GM19043 (cell line): ENCODE measurements around the gene TBC1D23.
A peak's percentile ranks its signal among the peaks of the same experiment; 100 is the strongest.
"Not testable (repeated sequence)": the region's sequence is repeated elsewhere in the genome, so short reads cannot be mapped to it uniquely, and the experiment has no call there.

Experiments
- ATAC-seq: cut with Tn5 transposase; IDR thresholded peaks from one replicate; pipeline ENCODE4 v1.9.1; 2021; ENCODE audit warnings: low read depth; ENCODE audit not compliant: unreplicated experiment

Gene TBC1D23

DNA sequence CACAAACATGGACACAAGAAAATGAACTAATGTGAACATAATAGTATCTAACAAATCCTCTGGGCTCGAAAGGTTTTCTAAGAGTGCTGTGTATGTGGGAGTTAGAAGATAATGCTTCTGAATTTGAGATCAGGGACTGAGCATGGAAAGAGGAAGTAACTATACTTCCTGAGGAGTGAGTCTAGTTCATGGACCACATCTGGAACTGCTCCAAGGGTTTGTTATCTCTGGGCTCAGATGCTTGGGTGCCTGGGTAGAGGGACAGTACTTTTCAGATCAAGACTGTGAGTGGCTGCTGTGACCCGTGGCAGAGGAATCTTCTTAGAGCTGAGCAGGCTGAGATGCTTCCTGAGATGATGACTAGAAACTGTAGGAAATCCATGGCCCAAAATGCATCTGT, 28.5 kb downstream of the TBC1D23 start:
- ATAC-seq, result no peak

DNA sequence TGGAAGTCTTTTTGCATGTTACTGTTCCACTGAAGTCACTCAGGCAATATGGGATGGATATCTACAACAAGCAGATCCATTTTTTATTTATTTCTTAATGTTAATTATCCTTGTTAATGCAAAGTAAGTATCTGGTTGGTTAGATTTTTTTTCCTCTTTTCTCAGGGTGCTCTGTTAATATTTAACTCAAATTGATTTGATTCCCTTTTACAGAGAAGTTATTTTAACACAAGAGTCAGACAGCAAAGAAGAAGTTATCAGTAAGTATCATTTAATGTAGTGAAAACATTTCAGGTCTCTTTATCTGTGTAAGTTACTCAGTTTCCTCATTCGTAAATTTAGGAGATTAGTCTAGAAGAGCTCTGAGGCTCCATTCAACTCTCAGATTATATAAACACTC, 34.3 kb downstream of the TBC1D23 start:
- ATAC-seq, result no peak

DNA sequence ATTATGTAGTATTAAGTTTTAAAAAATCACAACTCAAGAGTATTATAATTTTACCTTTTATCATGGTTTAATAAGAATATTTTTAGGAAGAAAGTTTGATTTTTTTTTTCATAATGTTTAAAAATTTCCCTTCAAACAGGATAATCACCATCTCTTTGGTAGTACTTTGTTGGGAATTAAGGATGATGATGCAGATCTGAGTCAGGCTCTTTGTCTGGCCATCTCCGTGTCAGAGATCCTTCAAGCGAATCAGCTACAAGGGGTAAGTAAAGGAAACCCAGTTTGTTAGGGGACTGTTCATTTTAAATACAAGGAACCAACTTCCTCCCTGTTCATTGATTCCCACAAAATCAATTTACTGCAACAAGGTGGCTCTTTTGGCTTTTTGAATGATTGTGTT, 37.0 kb downstream of the TBC1D23 start:
- ATAC-seq, result no peak

DNA sequence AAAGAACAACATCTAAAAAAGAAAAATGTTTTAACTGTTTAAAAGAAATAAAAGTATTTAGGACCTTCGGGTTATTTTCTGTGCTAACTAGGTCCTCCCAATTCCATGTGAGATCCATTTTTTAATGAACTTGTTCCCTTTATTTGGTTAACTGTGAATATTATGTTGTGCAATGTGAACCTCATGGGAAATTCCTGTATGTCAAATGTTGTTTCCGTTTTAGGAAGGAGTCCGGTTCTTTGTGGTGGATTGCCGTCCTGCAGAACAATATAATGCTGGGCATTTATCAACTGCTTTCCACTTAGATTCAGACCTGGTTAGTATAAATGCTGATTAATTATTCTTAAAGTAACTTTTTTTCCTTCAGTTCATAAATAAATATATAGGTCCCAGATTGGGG, 38.2 kb downstream of the TBC1D23 start:
- ATAC-seq, result no peak

DNA sequence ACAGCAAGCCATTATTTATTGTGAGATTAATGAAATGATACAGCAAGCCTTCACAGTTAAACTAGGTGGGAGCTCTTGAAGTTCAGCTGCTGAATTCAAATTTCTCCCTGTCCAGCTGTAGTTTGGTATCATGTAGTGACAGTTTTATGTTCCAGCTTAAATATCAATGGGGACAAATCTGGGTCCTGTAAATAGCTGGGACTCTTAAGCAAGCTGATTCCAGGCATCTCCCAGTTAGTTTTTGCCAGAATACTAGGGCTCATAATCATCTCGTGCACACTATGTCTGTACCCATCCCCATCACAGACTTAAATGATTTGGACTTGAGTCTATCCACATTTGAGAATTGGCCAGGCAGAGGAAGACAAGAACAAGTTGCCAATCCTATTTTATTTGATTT, 45.9 kb downstream of the TBC1D23 start:
- ATAC-seq, result no peak

DNA sequence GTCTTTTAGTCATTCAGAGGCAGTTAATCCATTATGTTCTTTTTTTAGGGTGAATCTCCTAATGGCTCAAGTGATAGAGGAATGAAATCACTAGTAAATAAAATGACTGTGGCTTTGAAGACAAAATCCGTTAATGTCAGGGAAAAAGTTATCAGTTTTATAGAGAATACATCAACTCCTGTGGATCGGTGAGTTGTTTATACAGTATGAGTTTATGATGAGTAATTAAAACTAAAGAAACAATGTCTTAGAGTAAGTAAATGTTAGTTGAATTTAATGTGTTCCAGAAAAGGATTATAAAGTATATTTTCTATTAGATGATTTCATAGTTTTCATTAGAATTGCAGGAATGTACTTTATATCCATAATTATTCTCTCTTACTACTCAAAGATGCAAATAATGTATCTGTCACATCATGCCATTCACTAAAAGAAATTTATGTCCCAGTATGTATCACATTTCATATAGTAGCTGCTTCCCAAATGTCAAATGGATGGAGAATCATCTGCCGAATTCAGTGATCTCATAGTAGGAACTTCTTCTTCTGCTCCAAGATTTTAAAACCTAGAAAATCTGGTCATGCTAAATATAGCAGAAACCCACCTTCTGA, 49.7 kb downstream of the TBC1D23 start:
- no peak for ATAC-seq

DNA sequence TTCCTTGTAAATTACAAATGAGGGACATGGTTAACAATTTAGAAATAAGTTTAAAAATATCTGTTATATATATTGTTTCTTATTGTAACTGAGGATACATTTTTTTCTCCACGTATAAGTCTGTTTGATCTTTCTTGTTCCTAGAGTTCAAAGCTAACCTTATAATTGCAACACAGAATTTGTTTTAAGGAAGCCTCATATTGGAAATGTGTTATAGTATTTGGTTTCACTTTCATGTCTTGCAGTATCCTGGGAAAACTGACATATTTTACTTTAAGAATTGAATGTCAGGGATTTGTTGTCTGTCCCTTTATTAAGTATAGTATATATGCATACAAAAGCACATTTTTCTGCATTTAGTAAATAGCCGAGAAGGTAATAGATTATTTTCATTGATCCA, 50.2 kb downstream of the TBC1D23 start:
- ATAC-seq, result no peak

DNA sequence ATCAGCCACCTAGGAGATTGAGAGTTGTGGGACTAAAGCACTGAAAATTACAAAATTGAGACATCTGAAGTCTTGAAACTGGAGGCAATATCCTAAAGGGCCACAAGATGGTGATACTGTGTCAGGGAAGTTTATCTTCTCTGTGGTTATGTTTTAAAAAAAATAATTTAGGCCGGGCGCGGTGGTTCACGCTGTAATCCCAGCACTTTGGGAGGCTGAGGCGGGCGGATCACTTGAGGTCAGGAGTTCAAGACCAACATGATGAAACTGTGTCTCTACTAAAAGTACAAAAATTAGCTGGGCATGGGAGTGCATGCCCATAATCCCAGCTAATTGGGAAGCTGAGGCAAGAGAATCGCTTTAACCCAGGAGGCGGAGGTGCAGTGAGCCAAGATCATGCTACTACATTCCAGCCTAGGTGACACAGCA, 55.9 kb downstream of the TBC1D23 start:
- ATAC-seq, result peak; percentile 74

DNA sequence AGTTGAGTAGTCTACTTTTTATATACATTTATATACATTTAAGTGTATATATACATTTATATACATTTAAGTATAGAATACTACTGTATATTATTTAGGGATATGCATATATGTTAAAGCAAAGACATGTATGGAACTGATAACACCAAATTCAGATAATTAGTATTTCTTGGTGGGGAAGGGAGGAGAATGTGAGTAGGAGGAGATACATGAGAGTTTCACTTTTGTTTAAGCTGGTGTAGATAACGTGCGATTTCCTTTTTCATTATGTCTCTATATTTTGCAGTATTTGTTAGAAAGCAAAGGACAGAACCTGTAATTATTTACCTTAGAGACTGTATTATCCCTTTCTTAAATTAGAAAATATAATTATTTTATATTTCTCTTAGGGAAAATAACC, 57.1 kb downstream of the TBC1D23 start:
- ATAC-seq, result peak; percentile 64

DNA sequence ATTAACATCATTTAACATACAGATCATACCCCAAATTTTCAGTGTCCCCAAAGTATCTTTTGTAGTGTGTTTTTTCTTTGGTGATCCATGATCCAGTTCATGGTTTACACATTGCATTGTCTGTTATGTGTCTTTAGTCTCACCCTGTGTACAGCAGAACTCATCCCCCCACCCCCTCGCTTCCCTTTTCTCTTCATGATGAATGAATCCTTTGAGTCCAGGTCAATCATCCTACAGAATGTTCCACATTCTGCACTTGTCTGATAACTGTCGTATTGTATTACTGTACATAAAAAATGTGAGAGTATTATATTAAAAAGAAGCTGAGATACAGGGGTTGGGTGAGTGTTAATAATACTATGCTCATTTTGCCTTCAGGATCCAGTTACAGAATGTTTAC, 59.2 kb downstream of the TBC1D23 start:
- no peak for ATAC-seq

DNA sequence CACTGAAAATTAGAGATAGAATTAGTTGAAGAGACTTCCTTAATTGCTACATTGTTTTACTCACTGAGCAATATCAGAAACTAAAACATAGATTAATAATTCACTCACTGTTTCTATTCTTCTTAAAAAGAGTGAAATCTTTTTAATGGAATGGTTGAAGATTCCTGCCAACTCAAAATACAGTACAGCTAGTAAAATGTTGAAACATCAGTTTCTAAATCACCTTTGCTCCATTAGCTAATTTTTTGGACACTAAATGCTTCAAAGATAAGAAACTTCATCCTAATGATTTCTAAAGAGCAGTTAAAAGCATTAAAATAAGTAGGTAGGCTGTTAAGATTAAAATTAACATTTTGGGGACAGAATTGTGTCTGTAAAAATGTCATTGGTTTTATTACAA, 63.3 kb downstream of the TBC1D23 start:
- no peak for ATAC-seq

DNA sequence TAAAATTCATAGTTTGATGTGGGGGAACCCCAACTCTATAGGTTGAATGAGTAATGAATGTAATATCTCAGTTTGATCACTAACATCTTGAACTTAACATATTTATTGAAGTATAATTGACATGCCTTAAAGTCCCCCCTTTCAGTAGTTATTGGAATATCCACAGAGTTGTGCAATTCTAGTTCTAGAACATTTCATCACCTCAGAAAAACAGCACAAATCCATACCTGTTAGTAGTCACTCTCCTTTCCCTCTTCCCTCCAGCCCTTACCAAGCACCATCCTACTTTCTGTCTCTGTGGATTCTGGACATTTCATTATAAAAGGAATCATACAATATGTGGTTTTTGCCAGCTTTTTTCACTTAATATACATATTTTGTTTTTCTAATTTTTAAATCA, 65.0 kb downstream of the TBC1D23 start:
- ATAC-seq, result no peak

DNA sequence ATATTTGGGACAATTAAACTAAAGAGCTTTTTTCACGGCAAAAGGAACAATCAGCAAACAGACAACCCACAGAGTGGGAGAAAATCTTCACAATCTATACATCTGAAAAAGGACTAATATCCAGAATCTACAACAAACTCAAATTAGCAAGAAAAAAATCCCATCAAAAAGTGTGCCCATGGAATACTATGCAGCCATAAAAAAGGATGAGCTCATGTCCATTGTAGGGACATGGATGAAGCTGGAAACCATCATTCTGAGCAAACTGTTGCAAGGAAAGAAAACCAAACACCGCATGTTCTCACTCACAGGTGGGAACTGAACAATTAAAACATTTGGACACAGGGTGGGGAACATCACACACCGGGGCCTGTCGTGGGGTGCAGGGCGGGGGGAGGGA, 66.6 kb downstream of the TBC1D23 start:
- not testable (repeated sequence) for ATAC-seq

DNA sequence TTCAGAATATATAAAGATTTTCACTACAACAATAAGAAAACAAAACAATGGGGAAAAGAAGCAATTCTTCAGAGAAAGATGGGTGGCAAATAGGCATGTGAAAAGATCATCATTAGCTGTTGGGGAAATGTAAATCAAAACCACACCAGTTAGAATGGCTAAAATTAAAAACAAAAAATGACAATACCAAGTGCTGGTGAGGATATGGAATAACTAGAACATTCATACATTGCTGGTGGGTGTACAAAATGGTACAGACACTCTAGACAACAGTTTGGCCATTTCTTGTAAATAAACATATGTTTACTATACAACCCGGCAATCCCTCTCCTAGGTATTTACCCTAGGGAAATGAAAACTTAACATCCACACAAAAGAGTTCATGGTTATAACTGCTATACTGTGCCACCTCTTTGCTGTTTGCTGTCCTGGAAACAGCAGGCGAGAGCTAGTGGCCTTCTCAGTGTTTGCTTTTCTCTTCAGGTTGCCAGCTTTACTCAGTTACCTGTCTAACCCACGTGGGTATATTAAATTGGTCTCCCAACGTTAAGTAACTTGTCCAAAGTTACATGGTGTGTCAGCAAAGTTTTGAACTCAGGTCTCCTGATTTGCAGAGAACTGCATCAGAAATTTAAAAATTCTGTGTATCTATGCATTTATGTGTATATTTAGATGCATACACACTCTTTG, 69.2 kb downstream of the TBC1D23 start:
- ATAC-seq, result no peak

DNA sequence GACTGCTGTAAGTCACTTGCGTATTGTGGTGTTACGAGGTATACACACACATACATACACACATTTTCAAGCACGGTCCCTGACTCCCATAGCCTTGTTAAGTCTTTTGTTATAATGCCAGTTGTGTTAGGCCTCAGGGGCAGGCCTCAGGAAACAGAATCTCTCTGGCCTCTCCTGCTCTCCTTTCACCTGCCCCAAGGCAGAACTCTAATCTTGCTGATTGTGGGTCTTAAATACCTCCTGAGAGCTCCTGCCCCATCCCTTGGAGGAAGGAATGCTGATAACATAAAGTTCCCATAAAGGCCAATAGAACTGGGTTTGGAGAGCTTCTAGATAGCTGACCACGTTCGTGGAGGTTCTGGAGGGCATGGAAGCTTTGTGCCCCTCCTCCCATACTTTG, 69.9 kb downstream of the TBC1D23 start:
- ATAC-seq, result no peak

DNA sequence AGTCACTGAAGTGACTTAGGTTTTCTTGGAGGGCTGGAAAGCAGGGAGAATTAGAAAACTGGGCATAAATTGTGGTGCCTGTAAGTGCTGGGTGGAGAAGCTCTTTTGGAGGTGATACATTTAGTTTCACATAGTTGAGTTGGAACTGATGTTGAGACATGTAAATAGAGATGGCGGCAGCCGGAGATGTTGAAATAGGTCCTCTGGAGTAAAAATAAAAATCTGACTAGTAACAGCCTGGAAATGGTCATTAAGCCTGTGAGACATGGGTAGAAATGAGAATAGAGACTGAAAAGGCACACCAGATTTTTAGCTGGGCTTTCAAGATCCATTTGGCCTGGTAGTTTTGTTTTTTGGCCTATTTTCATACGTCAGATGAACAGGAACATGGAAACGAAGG, 70.9 kb downstream of the TBC1D23 start:
- ATAC-seq, result no peak

DNA sequence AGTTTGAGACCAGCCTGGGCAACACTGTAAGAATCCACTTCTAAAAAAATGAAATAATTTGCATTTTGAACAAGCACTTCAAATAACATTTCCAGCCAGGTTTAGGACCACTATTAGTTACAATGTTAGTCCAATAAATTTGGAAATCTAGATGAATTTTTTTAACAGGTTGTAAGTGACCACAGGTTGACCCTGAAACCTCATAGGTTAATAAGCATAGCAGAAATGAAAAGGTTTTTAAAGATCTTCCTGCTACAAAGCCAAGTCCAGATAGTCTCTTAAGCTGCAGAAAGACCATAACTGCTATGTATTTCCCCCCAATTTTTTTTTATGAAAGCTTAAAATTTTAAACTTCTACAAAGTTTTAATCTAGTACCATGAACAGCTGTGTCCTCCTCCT, 72.3 kb downstream of the TBC1D23 start:
- no peak for ATAC-seq

DNA sequence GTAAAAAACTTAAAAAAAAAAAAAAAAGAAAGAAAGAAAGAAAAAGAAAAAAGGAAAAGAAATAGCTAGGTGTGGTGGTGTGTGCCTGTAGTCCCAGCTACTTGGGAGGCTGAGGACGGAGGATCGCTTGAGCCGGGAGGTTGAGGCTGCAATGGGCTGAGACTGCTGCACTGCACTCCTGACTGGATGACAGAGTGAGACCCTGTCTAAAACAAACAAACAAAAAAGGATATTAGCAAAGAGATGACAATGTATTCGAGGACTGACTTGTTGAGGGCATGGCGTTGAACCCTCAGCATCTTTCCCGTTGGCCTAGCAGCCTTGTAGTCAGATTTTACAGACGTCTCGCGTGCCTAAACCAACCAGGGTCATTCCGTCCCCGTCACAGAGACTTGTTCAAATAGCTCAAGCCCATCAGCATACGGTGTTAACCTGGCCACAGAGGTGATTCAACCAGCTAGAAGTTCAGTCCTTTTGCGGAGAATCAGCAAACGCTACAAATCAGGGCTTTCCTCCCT, 73.2 kb downstream of the TBC1D23 start:
- no peak for ATAC-seq

DNA sequence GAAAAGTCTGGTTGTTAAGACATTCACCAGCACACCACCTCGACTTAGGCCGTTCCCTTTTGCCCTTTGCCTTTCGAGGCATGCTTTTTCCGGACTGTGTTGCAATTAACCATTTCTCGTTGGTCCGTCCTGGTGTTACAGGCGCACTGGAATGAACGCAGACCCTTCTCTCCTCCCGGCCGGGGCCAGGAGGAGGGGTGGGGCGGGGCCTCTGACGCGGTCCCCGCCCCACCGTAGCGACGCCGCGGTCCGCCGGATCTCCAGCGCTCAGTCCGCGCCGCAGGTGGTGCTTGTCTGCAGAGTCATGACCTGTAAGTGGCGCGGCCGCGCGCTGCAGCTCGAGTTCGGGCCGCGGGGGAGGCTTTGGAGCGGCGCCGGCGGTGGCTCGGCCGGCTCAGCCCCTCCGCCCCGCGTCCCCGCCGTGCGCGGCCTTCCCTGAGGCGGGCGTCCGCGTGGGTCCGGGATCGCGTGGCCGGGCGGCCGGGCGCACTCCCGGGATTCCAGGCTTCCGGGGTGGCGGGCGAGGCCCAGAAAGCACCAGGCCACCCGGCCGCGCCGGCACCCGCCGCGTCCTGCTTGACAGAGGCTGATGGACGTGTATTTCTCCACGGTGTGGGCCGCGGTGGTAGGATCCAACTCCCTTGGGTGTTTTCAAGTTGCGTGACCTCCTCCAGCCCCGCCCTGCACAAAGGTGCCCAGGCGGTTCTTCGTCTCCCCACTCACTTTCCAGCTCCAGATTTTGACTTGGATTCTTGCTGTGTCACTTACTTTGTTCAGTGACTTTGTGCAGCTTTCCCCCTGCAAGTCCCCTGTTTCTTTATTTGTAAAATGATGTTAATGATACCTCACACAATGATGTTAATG, 73.9 kb downstream of the TBC1D23 start, which contains the start of gene NIT2:
NIT2 (plus strand) TSS at position 270 of the 864 bp plus-strand sequence; CDS start at position 305, 35 bp downstream.
- ATAC-seq, result peak; percentile 96

DNA sequence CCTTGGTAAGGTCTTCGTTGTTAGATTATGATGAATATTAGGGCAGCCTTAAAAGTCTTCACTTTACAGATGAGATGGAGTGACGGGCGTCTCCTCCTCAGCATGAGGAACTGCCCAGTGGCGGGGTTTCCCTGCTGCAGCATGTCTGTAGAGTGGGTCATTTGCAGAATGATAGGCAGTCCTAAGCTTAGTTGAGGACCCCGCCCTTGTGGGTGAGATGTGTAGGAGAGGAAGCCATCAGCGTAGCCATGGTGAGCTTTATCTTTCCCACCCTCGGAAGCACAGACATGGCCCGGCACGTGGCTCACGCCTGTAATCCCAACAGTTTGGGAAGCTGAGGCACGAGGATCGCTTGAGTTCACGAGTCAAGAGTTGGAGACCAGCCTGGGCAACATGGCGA, 74.6 kb downstream of the TBC1D23 start:
- no peak for ATAC-seq

DNA sequence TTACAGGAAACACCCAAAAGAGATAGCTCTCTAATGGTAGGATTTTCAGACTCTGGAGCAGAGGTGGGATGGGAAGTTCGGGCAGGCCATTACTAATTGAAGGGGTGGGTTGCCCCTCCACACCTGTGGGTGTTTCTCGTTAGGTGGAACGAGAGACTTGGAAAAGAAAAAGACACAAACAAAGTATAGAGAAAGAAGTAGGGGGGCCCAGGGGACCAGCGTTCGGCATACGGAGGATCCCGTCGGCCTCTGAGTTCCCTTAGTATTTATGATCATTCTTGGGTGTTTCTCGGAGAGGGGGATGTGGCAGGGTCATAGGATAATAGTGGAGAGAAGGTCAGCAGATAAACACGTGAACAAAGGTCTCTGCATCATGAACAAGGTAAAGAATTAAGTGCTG, 75.4 kb downstream of the TBC1D23 start:
- not testable (repeated sequence) for ATAC-seq
